GM21360 (cell line): ENCODE results near the gene GPR82.
"Not testable (repeated sequence)": the region's sequence is repeated elsewhere in the genome, so short reads cannot be mapped to it uniquely, and the experiment has no call there.

ENCODE experiments used
- ATAC-seq: cut with Tn5 transposase; IDR thresholded peaks from one replicate; pipeline ENCODE4 v1.9.1; 2021; ENCODE audit warnings: mild to moderate bottlenecking, moderate library complexity; ENCODE audit not compliant: unreplicated experiment

GPR82 gene

GRCh38 chrX:41718481-41719235, 5.3 kb upstream of the GPR82 start:
- no peak for ATAC-seq

- not testable (repeated sequence) for ATAC-seq
Observed at GRCh38 chrX:41719610-41720009, 4.4 kb upstream of the GPR82 start.

GRCh38 chrX:41720125-41720779, 3.7 kb upstream of the GPR82 start:
- peak; percentile 78 for ATAC-seq

GRCh38 chrX:41721590-41721989, 2.4 kb upstream of the GPR82 start:
- peak; percentile 72 for ATAC-seq

GRCh38 chrX:41722214-41722613, 1.8 kb upstream of the GPR82 start:
- ATAC-seq, result no peak

GRCh38 chrX:41722816-41723618, 964 bp upstream of the GPR82 start:
- no peak for ATAC-seq

- ATAC-seq, result no peak
Observed at GRCh38 chrX:41728125-41728524, 4.1 kb downstream of the GPR82 start.

GRCh38 chrX:41730081-41730480, 6.1 kb downstream of the GPR82 start:
- ATAC-seq, result no peak

- ATAC-seq, result no peak
Observed at GRCh38 chrX:41732260-41732659, 8.3 kb downstream of the GPR82 start.

GRCh38 chrX:41733939-41734338, 10.0 kb downstream of the GPR82 start:
- ATAC-seq, result peak; percentile 99

GRCh38 chrX:41734530-41734929, 10.5 kb downstream of the GPR82 start:
- no peak for ATAC-seq

- ATAC-seq, result no peak
Observed at GRCh38 chrX:41737065-41737464, 13.1 kb downstream of the GPR82 start.

- no peak for ATAC-seq
Observed at GRCh38 chrX:41739871-41740270, 15.9 kb downstream of the GPR82 start.

- ATAC-seq, result no peak
Observed at GRCh38 chrX:41750716-41751115, 26.7 kb downstream of the GPR82 start.

GRCh38 chrX:41758401-41758800, 34.4 kb downstream of the GPR82 start:
- ATAC-seq, result no peak

GRCh38 chrX:41759817-41760216, 35.8 kb downstream of the GPR82 start:
- no peak for ATAC-seq

GRCh38 chrX:41761169-41761568, 37.2 kb downstream of the GPR82 start:
- no peak for ATAC-seq

GRCh38 chrX:41761702-41762101, 37.7 kb downstream of the GPR82 start:
- no peak for ATAC-seq

- ATAC-seq, result no peak
Observed at GRCh38 chrX:41779030-41779564, 55.1 kb downstream of the GPR82 start.
